Renal cortex interstitium (tissue), 11 donors: ENCODE results near the gene SAMD14. TPM values are rescaled to one million over a fixed set of nuclear protein-coding genes. Genes with fewer than 3 reads are reported as not detected.

Source experiments
- DNase-seq, 11 donors: peaks; one replicate each; pipeline ENCODE4 v3.0.0-alpha.2; 2013; ENCODE audit warnings: low read depth in 9 of 11, low spot score in 4 of 11; ENCODE audit errors: extremely low read depth in 1 of 11
- polyA plus RNA-seq, 3 donors: library from polyadenylated mRNA; unstranded; fragments of 120-200 nt; gene quantifications; one replicate each; pipeline ENCODE4 v1.2.1, GENCODE V29; 2013; ENCODE audit not compliant: insufficient read length in 3 of 3

Gene SAMD14
- polyA plus RNA-seq, 3 donors: 13.2 to 19.4 (median 18.6) TPM

DNA sequence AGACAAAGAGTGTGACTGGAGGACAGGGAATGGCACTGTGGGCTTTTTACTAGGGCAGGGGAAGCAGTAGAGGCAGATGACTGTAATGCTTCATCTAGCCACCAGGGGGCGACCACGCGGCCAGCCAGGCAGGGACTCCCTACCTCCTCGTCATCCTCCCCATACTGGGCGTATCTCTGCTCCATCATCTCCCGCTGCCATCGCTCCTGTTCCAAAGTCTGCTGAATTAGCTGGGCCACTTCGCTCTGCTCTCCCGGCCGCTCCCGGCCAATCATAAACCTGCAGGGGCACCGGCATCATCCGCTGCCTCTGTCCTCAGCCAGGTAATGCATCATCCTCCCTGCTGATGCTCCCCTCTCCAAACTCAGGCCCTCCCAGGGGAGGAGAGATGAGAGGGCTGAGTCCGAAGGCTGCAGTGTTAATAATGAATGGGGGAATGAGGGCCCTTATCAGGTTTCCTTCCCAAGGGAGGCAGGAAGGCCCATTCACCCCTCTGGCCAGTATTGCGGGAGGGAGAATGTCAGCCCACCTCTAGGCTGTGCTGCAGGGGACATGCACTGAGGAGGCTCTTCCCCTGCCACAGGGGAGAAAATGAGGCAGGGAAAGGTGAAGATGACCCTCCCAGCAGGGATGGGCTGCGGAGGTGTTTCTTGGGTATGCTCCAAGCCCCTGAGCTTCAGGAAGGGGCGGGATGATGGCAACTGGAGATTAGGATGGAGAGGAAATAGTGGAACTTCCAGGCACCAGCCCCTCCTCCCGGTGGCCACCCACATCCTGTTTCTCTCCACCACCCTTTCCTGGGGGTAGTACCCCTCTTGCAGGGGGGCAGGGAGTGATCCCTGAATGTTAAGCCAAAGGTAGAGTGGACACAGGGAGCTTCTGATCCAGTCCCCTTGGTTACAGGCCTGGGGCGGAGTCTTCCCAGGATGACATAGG lies 10.3 kb upstream of the SAMD14 start:
- no peak for DNase-seq

- no peak for DNase-seq
Measured at GRCh38 chr17:50139185-50139783, 9.3 kb upstream of the SAMD14 start.

DNA sequence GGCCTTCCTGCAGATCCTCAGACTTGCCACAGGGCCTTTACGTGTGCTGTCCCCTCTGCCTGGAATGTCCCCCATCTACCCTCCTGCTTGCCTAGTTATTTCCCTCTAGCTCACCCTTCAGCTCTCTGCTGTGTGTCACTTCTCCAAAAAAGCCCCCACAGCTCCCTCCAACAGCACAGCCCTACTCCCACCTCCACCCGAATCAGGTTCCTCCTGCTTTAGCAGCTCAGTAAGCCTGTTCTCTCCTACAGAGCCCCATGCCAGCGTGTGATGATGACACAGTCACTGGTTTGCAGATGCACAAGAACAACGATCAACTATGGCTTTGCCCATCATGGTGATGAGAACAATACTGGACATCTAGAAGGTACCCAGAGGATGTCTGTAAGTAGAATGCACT lies 7.1 kb upstream of the SAMD14 start:
- DNase-seq: no peak

DNA sequence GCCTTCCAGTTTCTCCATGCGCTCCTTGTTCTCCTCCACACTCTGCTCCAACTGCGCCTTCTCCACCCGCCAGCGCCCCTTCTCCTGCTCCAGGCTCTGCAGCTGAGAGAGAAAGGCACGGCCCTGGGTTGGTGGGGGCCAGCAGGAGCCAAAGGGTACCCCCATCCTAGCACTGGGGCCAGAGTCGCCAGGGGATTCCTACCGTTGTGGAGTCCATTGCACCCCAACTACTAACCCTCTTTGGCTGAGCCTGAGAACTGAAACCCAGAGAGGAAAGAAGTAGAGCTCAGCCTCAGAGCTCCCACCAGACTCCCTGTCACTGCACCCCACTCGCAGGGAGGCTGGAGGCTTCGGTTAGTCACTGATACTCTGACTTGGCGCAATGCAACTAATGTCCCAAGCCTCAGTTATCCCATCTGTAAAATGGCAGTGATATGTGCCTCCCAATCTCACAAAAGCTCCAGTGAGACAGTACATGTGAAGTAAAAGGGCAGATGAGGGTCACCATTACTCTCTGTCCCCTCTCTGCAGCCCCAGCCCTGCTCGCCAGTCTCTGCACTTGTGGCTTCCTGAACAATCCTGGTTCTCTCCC lies 6.2 kb upstream of the SAMD14 start:
- no peak for DNase-seq

GRCh38 chr17:50135316-50136095 lies 5.5 kb upstream of the SAMD14 start:
- no peak for DNase-seq

DNA sequence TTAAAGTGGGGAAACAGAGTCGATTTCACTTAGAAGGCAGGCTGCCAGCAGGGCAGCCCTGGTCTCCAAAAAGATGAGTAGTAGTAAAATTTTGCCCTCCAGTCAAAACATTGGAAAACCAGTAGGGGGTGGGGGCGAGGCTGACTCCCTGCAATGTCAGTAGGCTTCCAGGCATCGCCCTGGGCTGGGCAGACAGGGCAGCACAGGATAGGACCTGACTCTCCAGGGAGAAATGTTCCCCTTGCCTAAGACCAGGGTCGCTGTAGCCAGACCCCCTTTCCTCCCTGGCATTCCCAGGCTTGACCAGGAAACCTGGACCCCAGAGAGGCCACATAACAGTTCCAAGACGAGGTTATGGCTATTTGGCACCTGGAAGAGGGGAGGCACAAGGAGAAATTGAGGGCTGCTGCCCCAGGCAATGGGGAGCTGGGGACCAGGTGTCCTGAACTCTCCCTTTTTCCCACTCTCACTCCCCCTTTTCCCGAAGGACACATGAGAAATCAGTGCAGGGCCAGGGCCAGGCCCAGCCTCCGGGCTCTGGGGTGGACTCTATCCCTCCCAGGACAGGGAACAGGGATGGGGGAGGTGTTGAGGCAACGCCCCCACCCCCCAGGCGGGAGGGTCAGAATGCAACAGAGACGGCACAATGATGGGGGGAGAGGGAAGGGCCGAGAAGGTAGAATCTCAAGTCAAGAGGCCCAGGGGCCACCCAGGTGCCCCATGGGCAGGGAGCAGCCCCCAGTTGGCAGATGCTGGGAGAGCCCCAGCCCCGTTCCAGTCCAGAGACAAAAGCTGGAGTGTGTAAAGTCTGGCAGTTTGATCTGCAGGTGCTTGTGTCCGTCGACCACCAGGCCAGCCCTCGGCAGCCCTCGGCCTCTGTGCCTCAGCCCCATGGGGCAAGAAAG lies 4.5 kb upstream of the SAMD14 start:
- DNase-seq: no peak

GRCh38 chr17:50133769-50134099 lies 3.8 kb upstream of the SAMD14 start:
- no peak for DNase-seq

DNA sequence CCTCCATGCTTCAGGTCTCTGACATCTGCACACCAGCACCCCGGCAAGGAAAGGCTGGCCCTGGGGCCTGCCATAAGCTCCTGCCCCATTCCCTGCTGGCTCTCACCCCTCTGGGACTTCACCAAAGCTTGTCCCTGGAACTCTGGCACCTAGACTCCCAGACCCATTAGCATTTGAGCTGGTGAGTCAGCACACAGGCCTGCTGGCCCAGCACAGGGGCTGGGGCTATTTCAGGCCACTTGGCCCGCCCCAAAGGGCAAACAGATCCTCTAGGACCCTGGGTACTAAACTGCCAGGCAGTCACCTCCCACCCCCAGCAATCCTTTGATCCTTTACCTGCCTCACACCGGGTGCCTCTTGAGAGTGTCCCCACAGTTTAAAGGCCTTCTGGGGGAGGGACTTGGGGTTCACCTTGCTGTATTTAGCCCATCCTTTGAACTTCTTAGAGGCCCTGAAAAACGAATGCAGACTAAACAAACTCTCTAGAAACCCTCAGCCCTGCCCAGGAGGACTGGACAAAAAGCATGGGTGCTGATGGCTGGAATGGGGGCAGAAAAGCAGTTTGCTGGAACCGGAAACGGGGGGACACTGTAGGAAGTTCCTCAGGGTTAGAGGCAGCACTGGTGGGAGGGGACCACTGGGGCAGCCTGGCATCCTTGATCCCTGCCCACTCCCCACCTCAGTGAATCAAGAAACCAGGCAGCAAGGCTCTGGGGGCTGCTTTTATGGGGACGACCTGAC lies 3.2 kb upstream of the SAMD14 start:
- DNase-seq: no peak

GRCh38 chr17:50132104-50132794 lies 2.3 kb upstream of the SAMD14 start:
- no peak for DNase-seq

GRCh38 chr17:50130559-50131305 lies 772 bp upstream of the SAMD14 start:
- DNase-seq: no peak

DNA sequence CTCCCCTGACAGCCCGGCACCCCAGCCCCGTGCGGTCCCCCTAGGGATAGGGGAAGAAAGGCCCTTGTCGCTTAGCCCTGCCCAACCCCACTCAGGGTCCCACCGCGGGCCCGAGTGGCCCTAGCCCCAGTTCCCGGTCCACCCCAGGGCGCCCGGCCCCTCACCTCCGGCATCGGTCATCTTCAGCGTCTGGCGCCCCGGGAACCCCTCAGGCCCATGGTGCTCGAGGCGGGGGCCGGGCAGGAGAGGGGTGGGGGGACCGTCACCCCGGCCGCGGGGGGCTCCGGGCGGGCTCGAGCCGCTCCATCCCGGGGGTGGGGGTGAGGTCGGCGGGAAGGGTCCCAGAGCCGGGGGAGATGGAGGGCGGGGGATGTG lies 620 bp downstream of the SAMD14 start:
- no peak for DNase-seq

DNA sequence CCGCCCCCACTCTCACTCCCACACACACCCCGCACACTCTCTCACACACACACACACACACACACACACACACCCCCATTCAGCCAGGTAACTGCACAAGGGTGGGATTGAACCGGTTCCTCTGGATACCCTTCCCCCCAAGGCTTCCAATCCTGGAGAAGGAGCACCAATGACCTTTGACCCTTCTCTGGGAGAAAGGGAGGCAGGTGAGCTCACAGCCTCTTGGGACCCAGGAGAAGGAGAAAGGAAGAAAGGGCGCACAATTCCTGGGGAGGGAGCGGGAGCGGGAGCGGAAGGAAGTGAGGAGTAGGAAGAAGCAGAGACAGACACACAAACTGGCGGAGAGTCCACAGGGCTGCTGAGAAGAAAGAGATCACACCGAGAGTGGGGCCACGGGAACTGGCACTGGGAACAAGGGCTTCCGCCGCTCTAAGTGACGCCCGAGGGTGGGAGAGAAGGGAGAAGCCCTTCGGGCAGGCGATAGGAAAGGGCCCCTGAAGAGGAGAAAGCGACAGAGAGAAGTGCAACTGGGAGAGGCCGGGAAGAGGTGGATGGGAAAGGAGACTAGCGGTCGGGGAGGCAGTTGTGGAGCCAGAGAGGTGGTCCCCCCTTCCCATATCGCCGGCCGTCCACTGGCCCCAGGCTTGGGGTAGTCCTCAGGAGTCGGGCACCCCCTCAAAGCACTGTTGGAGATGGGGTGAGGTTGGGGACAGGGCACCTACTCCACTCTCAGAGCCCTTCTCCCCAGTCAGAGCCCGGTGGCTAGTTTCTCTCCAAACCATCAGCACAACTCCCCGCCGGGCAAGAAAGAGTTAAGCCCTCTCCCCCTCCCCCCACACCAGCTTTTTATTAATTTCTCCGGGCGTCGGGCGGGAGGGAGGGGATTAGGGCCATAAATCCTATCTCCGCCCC lies 1.3 kb downstream of the SAMD14 start:
- DNase-seq: peak in 1 of 11 donors; percentile 42

DNA sequence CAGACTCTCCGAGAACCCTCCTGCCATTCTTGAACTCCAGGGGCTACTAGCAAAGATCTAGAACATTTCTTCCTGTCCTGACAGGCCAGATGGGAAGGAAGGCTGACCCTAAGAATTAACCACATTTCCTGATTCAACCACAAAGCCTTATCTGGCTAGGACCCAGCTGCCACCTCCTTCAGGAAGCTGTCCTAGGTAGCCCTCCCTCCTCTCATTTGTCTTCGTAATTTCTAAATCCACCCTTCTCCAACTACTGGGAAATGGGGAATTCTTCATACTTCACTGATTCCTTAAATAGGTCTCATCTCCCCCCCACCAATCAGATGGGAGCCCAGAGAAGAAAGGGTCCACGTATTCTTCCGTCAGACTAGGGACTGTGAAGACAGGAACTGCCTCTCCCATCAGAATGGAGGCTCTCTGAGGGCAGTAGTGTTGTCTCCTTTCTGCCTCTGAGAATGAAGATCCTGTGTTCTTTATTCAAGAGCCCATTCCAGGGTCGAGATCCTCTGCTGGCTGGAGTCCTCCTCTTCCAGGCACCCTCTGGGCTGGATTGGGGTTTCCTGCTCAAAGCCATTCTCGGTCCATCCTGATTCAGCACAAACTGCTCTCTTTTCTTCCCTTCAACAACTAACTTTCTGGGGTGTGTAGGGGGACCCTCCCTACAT lies 2.1 kb downstream of the SAMD14 start:
- no peak for DNase-seq

- no peak for DNase-seq
Measured at GRCh38 chr17:50125420-50125997, 4.5 kb downstream of the SAMD14 start.
